SH-SY5Y (cell line): Measurements from ENCODE around the gene ADAMTSL3.

ENCODE experiments used
- GATA2 ChIP-seq: IDR thresholded peaks from 2 replicates; pipeline ENCODE4 v1.6.1; 2011; ENCODE audit warnings: mild to moderate bottlenecking, low read depth, low read length
- GATA3 ChIP-seq: IDR thresholded peaks from 2 replicates; pipeline ENCODE4 v1.6.1; 2011; ENCODE audit warnings: low read depth, mild to moderate bottlenecking, low read length, moderate library complexity

The ADAMTSL3 gene

DNA sequence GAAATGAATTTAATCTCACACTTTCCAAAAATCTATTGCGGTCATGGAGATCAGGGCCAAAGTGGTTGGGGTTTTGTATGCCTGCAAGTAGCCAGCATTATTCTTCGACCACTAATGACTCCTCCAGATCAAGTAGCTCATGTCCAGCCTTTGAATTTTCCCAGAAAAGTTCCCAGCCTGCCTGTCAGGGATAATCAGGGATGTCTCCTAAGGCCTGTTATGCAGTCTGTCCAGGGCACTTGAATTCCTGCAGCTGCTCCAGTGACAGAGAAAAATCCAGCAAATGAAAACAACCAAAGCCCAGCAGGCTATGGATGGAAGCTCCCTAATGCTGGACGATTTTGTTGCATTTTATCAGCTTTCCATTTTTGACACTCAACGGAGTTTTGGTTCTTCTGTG is 215.4 kb downstream of the ADAMTSL3 start:
- TF ChIP-seq GATA3 = no peak
- TF ChIP-seq GATA2 = no peak

DNA sequence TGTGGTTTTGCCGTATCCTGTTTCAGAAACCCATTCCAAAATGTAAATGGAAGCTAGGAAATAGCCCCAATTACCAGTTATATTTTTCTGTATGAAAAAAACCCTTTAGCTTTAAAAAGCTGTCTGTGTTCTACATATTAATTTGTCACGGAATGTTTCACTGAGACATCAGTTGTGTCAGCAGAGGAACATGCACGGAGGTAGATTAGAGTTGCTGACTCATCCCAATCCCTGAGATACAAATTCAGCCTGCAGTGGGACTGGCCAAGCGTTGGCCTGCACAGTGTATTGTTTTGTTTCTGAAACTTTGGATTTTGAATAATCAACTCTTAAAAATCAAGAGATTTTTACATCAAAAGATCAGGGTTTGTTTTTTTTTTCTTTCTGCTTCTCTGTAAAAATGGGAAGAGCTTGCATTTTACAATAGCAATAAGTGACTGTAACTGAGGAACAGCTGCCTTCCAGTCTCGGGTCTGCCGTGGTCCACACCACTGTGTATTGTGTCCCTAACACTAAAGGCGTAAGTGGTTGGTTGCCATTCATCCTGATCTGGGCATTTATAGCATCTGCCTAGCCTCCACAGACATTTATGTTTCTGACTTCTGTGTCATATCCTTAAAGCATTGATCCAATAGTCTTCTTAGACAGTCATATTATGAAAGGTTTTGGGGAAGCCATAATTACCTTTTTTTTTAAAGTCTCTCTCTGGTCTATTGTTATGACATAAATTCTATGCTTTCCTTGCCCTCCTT is 218.1 kb downstream of the ADAMTSL3 start:
- no peak for TF ChIP-seq GATA2
- TF ChIP-seq GATA3 = no peak

DNA sequence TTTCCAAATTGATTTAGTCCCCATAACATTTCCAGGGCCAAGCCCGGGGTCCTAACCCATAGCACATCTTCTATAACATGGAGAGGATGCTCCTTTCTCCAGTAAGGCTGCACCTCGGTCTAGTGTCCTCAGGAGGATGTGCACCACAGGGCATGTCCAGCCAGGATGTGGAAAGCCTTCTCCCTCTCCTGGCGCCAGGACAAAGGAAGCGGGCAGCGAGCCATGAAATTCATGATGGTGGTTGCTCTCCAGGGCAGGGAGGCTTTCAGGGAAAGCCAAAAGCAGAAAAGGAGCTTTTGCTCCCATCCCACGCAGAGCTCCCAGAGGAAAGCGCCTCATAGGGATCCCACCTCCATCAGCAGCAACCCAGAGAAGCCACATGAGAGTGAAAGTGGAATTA is 220.0 kb downstream of the ADAMTSL3 start:
- no peak for TF ChIP-seq GATA2
- TF ChIP-seq GATA3 = no peak

DNA sequence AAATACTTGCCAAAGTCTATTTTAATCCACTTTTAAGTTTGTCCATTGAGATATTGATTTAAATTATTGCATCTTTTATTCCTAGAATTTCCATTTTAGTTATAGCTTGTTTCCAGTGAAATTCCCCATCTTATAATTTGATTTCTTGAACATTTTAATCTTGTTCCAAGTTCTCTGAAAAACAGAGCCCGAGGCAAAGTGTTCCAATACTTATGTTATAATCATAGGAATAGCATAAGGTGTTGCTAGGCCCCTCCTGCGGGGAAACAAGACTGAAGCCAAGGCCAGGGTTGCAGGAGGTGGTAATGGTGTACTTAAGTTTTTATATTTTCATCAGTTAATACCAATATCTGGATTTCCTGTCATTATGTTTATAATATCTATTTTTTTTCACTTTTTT is 226.6 kb downstream of the ADAMTSL3 start:
- TF ChIP-seq GATA3 = no peak
- TF ChIP-seq GATA2 = no peak

DNA sequence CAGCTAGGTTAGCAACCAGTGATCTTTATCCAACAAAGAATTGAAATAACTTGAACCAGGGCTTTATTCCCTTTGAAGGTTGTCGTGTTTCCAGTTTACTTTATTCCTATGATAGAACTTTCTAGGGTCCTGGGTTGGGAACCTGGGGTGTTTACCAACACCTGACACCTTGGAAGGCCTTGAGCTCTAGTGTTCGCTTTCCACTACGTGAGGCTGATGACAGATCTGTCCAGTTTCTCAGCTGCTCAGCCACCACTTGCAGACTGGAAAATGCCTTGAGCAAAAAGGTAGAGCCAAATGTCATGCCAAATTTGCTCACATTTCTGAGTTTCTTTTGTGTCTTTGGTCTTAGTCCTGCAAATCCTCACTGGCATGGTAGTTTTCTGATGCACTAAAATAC is 227.2 kb downstream of the ADAMTSL3 start:
- no peak for TF ChIP-seq GATA3
- no peak for TF ChIP-seq GATA2

DNA sequence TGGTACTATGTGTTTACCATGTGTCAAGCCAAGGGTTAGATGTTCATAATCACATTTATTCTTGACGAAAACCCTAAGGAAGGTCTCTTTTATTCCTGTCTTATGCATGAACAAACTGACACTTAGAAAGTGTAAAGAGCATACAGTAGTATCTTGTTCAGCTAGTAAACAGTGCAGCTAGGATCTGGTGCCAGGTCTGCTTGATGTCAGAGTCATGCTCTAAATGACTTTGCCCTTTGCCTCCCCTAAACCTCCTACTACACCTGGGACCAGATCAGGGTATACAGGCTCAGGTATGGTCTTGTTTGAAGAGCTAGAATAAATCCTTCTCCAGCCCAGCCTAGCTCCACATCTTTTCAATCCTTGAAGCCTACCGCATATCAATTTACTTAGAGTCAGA is 232.4 kb downstream of the ADAMTSL3 start:
- TF ChIP-seq GATA3 (no peak), GATA2 (no peak)

DNA sequence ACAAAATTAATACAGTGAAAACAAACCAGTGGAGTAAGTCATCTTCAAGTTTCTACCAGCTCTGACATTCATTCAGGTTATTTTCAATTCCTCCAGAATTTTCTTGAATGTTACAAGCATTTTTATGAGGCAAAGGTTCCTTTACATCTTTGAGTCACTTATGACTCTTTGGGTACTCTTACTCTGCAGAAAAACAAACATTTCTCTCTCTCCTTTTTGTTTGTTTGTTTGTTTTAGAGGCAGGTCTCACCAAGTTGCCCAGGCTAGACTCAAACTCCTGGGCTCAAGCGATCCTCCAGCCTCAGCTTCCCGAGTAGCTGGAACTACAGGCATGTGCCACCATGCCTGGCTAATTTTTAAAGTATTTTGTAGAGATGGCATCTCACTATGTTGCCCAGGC is 233.5 kb downstream of the ADAMTSL3 start:
- TF ChIP-seq GATA3 (no peak), GATA2 (no peak)

DNA sequence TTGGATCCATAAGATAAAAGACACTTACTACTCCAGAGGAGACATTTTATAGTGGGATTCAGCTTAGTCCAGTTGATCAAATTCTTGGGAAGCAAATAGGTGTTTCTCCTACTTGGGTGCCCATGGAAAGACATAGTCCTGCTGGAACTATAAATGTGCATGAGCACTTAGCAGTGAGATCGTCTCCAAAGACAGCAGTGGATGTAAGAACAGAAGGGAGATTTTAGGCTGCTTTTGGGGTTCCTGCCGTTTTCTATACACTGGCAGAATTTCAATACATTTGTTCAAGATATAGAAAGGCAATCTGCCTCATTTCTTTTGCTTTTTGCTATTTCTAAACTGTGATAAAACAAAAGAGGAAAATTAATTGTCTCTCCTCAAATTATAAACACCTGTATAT is 234.0 kb downstream of the ADAMTSL3 start:
- TF ChIP-seq GATA3 (no peak), GATA2 (no peak)

DNA sequence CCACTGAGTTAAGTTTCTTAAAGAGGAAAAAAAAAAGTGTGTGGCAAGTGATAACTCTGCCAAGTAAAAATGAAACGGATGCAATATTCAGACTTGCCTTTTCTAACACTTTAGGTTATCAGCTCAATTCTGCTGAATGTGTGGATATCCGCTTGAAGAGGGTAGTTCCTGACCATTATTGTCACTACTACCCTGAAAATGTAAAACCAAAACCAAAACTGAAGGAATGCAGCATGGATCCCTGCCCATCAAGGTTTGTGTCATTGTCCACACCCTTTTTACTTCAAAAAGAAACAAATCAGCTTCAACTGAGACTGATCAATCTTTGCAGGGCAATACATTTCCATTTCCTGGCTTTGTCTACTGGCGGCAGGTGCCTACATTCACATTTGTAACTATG is 236.1 kb downstream of the ADAMTSL3 start:
- TF ChIP-seq GATA2 (no peak), GATA3 (no peak)

DNA sequence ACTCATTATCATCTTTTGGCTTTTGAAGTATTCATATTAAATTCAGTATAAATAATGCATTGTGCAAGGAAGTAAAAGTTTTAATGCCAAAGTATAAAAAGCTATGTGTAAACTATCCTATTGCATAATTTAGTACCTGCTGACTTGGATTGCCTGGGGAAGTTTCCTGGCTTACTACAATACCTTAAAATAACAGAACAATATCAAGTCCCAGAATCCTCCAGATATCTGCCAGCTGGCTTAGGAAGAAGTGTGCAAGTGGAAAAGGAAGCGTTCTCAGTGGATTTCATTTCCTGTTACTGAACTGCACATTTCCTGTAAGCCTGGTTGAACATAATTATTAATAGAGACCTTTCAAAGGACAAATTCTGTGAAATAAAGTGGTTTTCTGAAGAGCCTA is 236.7 kb downstream of the ADAMTSL3 start:
- TF ChIP-seq GATA3 = no peak
- TF ChIP-seq GATA2 = no peak

DNA sequence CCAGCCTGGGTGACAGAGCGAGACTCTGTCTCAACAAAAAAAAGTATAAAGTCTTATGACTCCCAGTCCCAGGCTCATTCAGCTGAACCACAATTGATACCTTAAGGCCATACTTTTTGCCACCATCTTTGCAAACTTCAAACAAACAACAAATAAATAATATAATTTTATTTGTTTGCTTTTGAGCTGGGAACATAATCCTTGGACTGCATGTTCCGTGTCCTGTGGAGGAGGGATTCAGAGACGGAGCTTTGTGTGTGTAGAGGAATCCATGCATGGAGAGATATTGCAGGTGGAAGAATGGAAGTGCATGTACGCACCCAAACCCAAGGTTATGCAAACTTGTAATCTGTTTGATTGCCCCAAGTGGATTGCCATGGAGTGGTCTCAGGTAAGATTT is 238.6 kb downstream of the ADAMTSL3 start:
- no peak for TF ChIP-seq GATA3
- no peak for TF ChIP-seq GATA2

DNA sequence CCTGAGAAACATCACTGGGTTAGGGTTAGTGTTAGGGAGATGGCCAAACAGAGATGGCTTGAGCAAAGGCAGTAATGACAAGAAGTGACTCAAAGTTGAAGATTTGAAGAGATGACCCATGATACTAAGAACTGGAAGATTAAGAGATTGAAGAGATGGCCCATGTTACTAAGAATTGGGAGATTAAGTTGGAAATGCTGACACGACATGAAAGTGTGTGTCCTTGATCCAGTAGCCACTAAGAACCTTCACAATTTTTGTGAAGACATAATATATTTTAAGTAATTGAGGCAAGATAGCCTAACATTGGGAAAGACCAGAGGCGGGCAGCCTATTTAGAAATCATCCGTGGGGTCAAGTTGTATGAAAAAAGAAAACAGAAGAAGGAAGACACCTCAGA is 239.4 kb downstream of the ADAMTSL3 start:
- TF ChIP-seq GATA2 = no peak
- TF ChIP-seq GATA3 = no peak

DNA sequence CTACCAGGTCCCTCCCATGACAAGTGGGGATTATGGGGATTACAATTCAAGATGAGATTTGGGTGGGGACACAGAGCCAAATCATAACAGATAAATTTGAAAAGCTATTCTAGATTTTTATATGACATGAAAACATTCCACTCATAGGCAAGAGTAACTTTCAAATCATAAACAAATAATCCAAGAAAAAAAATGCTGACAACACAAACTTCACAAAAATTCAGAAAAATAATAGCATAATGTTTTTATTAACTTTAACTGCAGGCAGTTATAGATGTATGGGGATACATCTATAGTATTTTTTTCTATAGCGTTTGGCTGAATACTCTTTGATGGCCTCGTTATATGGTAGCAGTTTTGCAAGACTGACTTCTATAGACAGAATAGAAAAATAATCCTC is 243.1 kb downstream of the ADAMTSL3 start:
- TF ChIP-seq GATA3 (no peak), GATA2 (no peak)

DNA sequence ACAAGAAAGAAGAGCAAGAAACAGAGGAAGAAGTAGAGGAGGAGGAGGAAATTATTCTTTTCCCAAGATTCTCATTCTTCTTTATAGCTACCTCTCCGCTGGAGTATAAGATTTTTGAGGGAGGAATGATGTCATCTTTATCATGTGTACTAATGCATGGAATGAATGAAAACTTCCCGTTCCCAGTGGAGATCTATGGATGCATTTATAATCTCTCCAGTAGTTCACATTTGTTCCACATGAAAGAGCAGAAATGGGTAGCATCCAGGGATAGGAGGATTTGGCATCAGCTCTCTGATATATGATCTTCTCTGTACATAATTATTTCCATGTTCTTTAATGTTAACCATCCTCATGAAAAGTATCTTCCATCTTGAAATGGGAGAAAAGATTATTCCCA is 244.4 kb downstream of the ADAMTSL3 start:
- TF ChIP-seq GATA2 (no peak), GATA3 (no peak)

DNA sequence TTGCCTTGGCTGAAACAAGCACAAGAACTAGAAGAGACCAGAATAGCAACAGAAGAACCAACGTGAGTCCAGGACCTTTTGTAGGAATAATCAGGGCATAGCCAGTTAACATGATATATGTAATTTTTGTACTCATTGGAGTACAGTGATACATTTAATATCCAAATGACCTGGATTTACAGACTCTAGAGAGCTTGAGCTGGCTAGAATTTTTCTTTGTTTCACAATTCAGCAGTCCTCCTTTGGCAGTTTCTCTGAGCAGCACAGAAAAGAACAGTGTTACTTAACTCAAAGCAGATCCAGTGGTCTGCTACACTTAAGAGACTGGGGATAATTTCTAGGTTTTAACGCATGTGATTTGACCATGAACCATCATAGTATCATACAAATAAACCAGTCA is 245.7 kb downstream of the ADAMTSL3 start:
- TF ChIP-seq GATA2 (no peak), GATA3 (no peak)
